HepG2 (cell line): ENCODE measurements around the gene AFG1L. TPM values are rescaled to one million over a fixed set of nuclear protein-coding genes. Genes with fewer than 3 reads are reported as not detected.

ENCODE experiments used
- ARID3A ChIP-seq: IDR thresholded peaks from 2 replicates; pipeline ENCODE4 v1.6.1; 2012; ENCODE audit warnings: low read depth, low read length, improper control_type of control experiment
- DNMT3B ChIP-seq: conservative IDR thresholded peaks from 2 replicates; pipeline ENCODE4 v1.6.1; 2016; ENCODE audit warnings: missing biosample characterization, control low read depth
- ELF1 ChIP-seq: sonication (generic); formaldehyde crosslinking; IDR thresholded peaks from 2 replicates; pipeline ENCODE4 v1.4.0; 2020; ENCODE audit warnings: missing genetic modification reagents
- FOXP4 ChIP-seq: sonication (generic); formaldehyde crosslinking; IDR thresholded peaks from 2 replicates; pipeline ENCODE4 v1.4.0; 2020; ENCODE audit warnings: missing genetic modification reagents
- HOXA9 ChIP-seq: sonication (generic); formaldehyde crosslinking; IDR thresholded peaks from 2 replicates; pipeline ENCODE4 v1.8.1; 2022; ENCODE audit warnings: missing genetic modification reagents, mild to moderate bottlenecking, moderate library complexity, borderline replicate concordance
- NFYB ChIP-seq: sonication (generic); formaldehyde crosslinking; IDR thresholded peaks from 2 replicates; pipeline ENCODE4 v1.4.0; 2020; ENCODE audit warnings: missing genetic modification reagents
- PHF8 ChIP-seq: sonication (generic); formaldehyde crosslinking; IDR thresholded peaks from 2 replicates; pipeline ENCODE4 v1.5.0; 2020; ENCODE audit warnings: missing genetic modification reagents
- PRMT3 ChIP-seq: sonication (generic); formaldehyde crosslinking; IDR thresholded peaks from 2 replicates; pipeline ENCODE4 v1.8.1; 2022; ENCODE audit warnings: low read depth, mild to moderate bottlenecking, moderate library complexity, missing genetic modification reagents, borderline replicate concordance
- RFXANK ChIP-seq: IDR thresholded peaks from 2 replicates; pipeline ENCODE4 v1.6.1; 2016
- SRSF1 ChIP-seq: fragments of 200-400 bp; formaldehyde crosslinking; optimal IDR thresholded peaks from 2 replicates; pipeline ENCODE3; 2017; ENCODE audit warnings: mild to moderate bottlenecking, low read depth, low read length, moderate library complexity
- TRAFD1 ChIP-seq: sonication (generic); formaldehyde crosslinking; IDR thresholded peaks from 2 replicates; pipeline ENCODE4 v1.5.1; 2020; ENCODE audit warnings: missing genetic modification reagents, mild to moderate bottlenecking, borderline replicate concordance
- ZBED4 ChIP-seq: sonication (generic); formaldehyde crosslinking; IDR thresholded peaks from 2 replicates; pipeline ENCODE4 v1.4.0; 2020; ENCODE audit warnings: missing genetic modification reagents, borderline replicate concordance
- ZNF562 ChIP-seq: sonication (generic); formaldehyde crosslinking; IDR thresholded peaks from 2 replicates; pipeline ENCODE4 v1.8.0; 2022; ENCODE audit warnings: missing genetic modification reagents, borderline replicate concordance
- ZNF572 ChIP-seq: sonication (generic); formaldehyde crosslinking; IDR thresholded peaks from 2 replicates; pipeline ENCODE4 v1.5.1; 2020; ENCODE audit warnings: mild to moderate bottlenecking, missing genetic modification reagents
- ZNF775 ChIP-seq: sonication (generic); formaldehyde crosslinking; IDR thresholded peaks from 2 replicates; pipeline ENCODE4 v1.4.0; 2020; ENCODE audit warnings: missing genetic modification reagents, mild to moderate bottlenecking, moderate library complexity, borderline replicate concordance
- ZSCAN21 ChIP-seq: sonication (generic); formaldehyde crosslinking; IDR thresholded peaks from 2 replicates; pipeline ENCODE4 v1.8.0; 2022; ENCODE audit warnings: mild to moderate bottlenecking, missing genetic modification reagents, moderate library complexity, borderline replicate concordance
- ZSCAN22 ChIP-seq: sonication (generic); formaldehyde crosslinking; IDR thresholded peaks from 2 replicates; pipeline ENCODE4 v1.4.0; 2020; ENCODE audit warnings: mild to moderate bottlenecking, missing genetic modification reagents
- polyA plus RNA-seq, 8 experiments: library from polyadenylated mRNA; depleted of rRNA in 3 of 8; stranded (reverse) in 7 of 8; unstranded in 1 of 8; fragments of >200 nt; fragmentation: Illumina TruSeq in 4 of 8; extraction: Trizol in 4 of 8; gene quantifications; 2 replicates each; pipeline versions ENCODE4 v1.2.1 to v1.2.3, GENCODE V29; 2011 to 2016; ENCODE audit warnings: low read depth in 4 of 8, missing spikeins in 1 of 8, mixed read lengths in 1 of 8; ENCODE audit not compliant: insufficient read depth in 1 of 8
- total RNA-seq, 5 experiments: library from RNA; depleted of rRNA; stranded (reverse); fragments of >200 nt; fragmentation: Illumina TruSeq; extraction: Trizol; gene quantifications; 2 replicates each; pipeline ENCODE4 v1.2.3, GENCODE V29; 2016; ENCODE audit warnings: low read depth in 1 of 5
- TF ChIP-seq, protein P1 (sequence below): sonication (generic); formaldehyde crosslinking; IDR thresholded peaks from 2 replicates; pipeline ENCODE4 v1.8.0; 2022; ENCODE audit warnings: mild to moderate bottlenecking, missing genetic modification reagents, moderate library complexity

AFG1L gene
- total and polyA plus RNA-seq, 2 of the 13 experiments (the other 11 are each of a cell fraction or from before 2014, with no cell fraction given), result 3.1 to 14.0 TPM

DNA sequence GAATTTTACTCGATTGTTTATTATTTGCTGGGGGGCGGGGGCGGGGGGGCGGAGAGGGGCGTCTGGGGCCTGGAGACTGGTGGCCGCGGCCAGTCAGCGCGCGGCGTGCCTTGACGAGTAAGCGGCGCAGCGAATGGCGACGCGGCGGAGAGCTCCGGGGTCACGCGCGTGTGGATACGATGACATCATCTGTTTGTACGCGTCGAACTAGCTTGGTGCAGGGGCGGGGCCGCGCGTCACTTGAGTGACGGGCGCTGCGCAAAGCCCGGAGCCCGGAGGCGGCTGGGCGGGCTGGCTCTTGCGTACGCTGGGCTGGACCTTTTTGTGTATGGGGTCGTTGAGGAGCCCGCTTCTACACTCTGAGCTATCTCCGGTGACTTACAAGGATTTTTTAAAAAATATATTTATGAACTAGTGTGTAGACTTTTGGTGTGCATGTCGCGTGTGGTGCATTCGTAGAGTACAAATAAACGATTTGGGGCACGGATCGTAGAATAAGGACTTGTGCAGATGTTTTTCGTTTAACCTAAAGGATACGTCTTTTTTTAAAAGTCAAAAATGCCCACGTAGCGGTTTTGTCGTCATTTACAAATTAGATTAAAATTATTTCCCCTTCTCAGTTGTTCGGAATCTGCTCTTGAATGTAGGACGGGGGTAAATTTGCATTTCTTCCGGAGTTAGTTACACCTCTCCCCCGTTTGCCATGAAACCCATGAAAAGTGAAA is 263.7 kb downstream of the AFG1L start (continued):
- TF ChIP-seq DNMT3B (no peak), RFXANK (no peak; the same call in 1 of the 2 replicates), ARID3A (peak; percentile 67; the same call in 1 of the 2 replicates), ZNF775 (CRISPR knock-in tag) (no peak), TRAFD1 (CRISPR knock-in tag) (no peak), SRSF1 (no peak), ELF1 (CRISPR knock-in tag) (peak; percentile 49; the same call in 1 of the 2 replicates), ZNF572 (CRISPR knock-in tag) (no peak), FOXP4 (peak; percentile 72; the same call in 1 of the 2 replicates), PRMT3 (no peak), HOXA9 (CRISPR knock-in tag) (no peak), NFYB (peak; percentile 89), ZBED4 (peak; percentile 59; the same call in 1 of the 2 replicates), ZNF562 (no peak), ZSCAN22 (CRISPR knock-in tag) (no peak), ZSCAN21 (CRISPR knock-in tag) (0 out of 2 replicates have a peak, but pooled peaks have one; percentile 26), PHF8 (CRISPR knock-in tag) (peak; percentile 25; the same call in 1 of the 2 replicates)
- TF ChIP-seq, protein P1, sequence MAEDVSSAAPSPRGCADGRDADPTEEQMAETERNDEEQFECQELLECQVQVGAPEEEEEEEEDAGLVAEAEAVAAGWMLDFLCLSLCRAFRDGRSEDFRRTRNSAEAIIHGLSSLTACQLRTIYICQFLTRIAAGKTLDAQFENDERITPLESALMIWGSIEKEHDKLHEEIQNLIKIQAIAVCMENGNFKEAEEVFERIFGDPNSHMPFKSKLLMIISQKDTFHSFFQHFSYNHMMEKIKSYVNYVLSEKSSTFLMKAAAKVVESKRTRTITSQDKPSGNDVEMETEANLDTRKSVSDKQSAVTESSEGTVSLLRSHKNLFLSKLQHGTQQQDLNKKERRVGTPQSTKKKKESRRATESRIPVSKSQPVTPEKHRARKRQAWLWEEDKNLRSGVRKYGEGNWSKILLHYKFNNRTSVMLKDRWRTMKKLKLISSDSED (CRISPR knock-in tag), result no peak
